GM21737 (cell line): ENCODE measurements around the gene LRMDA.

Experiments
- ATAC-seq: cut with Tn5 transposase; IDR thresholded peaks from one replicate; pipeline ENCODE4 v1.9.1; 2021; ENCODE audit warnings: mild to moderate bottlenecking, moderate library complexity; ENCODE audit not compliant: unreplicated experiment

LRMDA gene

DNA sequence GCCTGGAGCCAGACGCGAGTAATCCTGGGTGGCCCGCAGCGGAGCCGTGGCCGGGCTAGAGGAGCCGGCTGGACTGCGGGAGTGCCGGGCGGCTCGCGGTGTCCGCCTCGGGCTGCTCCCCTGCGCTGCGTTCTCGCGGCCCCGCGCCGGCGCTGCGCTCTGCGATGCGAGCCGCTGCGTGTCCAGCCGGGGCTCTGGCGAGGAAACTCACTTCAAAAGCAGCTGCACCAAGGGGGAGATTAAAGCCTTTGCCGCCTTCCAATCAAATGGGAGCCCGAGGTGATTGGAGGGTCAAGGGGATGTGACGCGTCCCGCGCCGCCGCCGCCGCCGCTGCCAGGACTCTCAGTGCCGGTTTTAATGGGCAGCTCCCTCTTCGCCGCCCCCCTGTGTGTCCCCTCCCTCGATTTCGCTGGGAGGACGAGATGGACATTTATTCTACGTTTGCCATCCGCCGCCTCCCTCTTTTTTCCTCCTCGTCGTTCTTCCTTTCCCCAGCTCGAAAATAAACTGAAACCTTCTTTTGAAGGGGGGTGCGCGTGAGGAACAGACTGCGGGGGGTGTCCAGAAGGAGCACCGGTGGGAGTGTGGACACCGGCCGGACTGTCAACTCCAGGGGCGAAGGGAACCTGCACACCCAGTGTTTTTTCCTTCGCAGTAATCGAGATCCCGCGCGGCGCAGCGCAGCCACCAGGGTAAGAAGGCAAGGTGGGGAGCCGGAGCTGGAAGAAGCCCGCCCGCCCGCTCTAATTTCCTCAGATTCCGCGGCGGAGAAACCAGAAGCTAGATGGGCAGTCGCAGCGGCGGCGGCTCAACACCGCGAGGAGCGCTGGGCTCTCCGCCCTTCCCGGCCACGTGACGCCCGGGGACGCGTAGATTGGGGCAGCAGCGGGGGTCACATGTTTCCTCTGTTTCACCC is 29.6 kb upstream of the LRMDA start, which contains the start of gene ZNF503:
Gene ZNF503 (minus strand): TSS at position 196 of the 917 bp plus-strand sequence. CDS start 345 bp downstream, outside the sequence.
- peak; percentile 55 for ATAC-seq

DNA sequence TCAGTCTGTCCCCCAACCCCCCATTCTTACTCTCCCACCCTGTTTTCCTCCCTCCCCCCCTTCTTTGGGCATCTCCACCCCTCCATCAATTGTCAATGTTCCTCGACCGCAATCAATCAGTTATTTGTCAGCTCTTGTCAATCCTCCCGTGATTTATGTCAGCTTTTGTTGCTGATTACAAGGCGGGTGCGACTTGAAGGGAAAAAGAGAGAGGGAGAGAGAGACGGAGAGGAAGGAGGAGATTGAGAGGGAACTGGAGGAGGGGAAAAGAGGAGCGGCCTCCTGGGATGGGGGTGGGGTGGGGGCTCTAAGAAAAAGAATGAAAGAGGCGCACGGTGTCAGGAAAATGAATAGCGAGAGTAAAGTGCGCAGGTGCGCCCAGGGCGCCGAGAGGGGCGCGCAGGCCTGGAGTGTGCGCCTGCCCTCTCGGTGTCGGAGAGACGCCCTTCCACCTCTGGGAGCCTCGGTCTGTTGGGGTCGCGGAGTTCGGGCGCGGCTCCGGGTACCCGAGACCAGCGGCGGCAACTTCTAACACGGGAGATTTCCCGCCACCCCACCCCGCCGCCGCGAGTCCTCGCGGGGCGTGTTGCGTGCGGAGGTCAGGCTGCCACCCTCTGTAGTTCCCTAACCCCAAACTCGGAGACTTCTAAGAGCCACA is 28.8 kb upstream of the LRMDA start:
- no peak for ATAC-seq

- no peak for ATAC-seq
These were observed 28.1 kb upstream of the LRMDA start for GRCh38 chr10:75403144-75403938.

- ATAC-seq: no peak
These were observed 27.2 kb upstream of the LRMDA start for GRCh38 chr10:75403939-75404814.

GRCh38 chr10:75404815-75405597 is 26.4 kb upstream of the LRMDA start:
- ATAC-seq: no peak

- ATAC-seq: no peak
These were observed 25.6 kb upstream of the LRMDA start for GRCh38 chr10:75405598-75406461.

- ATAC-seq: no peak
These were observed 24.8 kb upstream of the LRMDA start for GRCh38 chr10:75406462-75407223.

- ATAC-seq: no peak
These were observed 24.2 kb upstream of the LRMDA start for GRCh38 chr10:75407224-75407712.

DNA sequence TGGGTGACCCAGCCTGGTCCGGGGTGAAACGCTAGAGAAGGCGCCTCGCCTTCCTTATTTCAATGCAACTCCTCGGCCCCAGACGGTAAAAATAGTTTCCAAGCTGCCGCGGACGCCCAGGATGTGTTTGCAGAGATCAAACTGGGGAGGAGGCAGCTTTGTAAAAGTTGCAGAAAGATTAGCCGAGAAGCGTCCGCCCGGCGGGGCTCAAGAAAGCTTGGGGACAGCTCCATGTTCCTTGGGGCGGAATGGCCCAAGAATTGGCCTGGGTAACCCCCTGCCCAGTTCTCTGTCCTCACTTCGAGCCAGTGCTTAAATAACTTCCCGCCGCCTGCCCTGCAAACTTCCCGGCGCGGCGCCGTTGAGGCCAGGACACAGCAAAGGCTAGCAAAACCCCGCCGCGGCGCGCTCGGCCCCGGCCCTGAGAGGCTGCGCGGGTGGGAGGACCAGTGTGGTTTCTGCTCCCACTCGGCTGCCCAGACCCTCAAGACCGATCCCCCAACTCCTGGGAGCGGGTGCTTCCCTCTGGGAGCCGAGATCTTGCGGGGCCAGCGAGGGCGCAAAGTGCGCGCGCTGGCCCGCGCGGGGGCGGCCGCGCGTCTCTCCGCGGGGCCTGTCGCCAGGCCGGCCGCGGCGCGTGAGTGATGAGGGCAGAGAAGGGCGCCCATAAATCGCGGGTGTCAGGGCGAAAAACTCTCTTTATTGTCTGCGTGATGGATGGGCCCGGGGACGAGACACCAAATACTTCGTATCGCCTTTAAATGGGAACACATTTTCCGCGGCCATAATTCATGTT is 23.5 kb upstream of the LRMDA start:
- no peak for ATAC-seq

DNA sequence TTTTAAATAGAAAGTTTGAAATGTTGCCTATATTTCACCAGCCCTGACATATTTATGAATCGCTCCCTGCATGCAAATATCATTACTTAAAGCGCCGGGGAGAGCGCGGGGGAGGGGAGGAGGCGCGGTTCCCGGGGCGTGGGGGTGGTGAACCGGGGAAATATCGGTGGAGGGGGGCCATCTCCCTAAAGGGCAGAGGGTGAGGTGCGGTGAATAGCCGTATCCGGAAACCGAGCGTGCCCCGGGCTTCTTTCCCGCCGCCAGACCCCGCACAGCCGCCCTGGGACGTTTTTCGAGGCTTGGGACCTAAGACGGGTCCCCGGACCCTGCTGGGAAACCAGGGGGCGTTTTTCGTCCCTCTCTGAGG is 22.9 kb upstream of the LRMDA start:
- ATAC-seq: no peak

DNA sequence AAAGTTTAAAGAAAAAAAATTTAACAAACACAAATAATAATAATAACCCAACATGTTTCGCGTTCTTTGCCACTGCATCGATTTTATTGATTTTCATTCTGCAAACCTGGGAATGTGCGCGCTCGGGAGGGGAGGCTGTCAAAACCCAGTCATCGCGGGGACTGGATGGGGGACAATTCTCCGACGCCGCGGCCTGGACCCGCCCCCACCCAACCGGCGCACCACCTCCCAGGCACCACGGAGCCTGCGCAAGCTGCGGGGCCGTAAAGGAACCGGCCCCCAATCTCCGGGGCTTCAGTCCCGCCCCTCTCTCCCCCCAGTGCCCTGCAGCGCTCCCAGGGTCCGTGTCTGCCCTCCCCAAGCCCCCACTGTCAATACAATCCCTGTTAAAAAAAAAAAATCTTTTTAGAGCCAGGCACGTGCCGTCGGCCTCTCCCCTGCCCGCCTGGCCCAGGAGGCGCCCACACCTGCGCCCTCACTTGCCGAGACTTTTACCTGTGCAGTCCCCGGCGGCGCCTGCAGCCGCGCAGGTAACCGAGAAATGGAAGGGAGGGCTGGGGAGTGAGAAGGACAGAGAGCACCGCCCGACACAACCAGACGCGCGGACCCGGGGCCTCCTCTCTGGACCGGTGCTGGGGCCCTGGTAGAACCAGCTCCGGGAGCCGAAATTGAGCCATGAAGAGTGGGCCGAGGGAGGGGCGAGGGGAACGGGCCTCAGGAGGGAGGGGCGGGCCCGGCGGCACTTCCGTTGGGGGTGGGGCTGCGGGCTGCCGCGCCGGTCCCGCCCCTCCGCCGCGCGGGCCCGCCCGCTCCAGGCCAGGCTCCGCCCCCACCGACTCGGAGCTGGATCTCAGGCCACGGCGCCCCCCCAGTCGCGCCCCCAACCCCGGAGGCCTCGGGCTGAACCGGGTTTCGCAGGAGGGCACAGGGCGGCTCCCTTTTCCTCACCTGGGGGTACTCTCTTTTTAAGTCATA is 22.2 kb upstream of the LRMDA start:
- no peak for ATAC-seq

DNA sequence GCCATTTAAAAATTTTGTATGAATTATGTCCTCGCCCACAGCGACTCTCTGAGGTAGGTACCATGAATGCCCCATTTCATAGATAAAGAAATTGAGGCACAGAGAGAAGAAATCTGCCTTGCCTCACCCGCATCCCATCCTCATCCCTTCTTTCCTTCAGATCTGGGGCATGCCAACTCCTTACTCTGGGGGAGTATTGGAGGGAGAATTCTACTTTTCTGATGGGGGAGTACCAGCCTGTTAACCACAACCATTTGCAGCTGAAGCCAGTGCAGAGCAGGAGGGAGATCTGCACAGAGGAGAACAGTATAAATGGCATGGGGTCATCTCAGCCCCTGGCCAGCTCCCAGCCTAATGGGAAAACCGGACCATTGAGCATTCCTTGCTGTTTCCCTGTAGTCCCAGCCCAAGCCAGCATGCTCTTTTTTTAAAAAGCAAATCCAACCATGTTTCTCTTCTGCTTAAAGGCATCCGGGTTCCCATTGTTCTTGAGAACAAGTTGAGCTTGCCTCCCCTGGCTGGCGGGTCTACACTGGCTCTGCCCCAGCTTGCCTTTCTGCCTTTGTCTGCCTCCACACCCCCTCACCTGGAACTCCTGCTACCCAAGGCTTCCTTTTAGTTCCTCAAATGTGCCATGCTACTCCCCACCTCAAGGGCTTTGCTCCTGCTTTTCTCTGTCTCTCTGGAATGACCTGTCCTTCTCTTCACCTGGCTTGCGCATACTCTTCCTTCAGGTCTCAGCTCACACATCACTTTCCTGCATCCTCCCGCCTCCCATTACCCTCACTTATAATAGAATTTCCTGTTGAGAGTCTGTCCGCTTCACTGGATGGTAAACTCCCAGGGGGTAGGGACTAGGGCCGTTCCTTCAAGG is 21.1 kb upstream of the LRMDA start:
- no peak for ATAC-seq

- ATAC-seq: no peak
These were observed 16.9 kb upstream of the LRMDA start for GRCh38 chr10:75414527-75414926.

- no peak for ATAC-seq
These were observed 13.9 kb upstream of the LRMDA start for GRCh38 chr10:75417522-75417927.

GRCh38 chr10:75418293-75418692 is 13.1 kb upstream of the LRMDA start:
- no peak for ATAC-seq
